HepG2 (cell line): ENCODE results near the gene DNMT3B.

ENCODE experiments used
- ELK4 ChIP-seq: sonication (generic); formaldehyde crosslinking; IDR thresholded peaks from 2 replicates; pipeline ENCODE4 v1.9.0; 2021; ENCODE audit warnings: missing genetic modification reagents, borderline replicate concordance
- HNRNPLL ChIP-seq: fragments of 200-400 bp; formaldehyde crosslinking; IDR thresholded peaks from 2 replicates; pipeline ENCODE4 v1.6.1; 2017; ENCODE audit warnings: mild to moderate bottlenecking, low read depth, low read length; ENCODE audit not compliant: poor library complexity, severe bottlenecking
- MLLT10 ChIP-seq: sonication (generic); formaldehyde crosslinking; IDR thresholded peaks from 2 replicates; pipeline ENCODE4 v1.4.0; 2020; ENCODE audit warnings: missing genetic modification reagents
- RNF2 ChIP-seq: fragments of 450-650 bp; conservative IDR thresholded peaks from 2 replicates; pipeline ENCODE4 v1.6.1; 2016; ENCODE audit warnings: low read depth
- SP1 ChIP-seq, 2 experiments: fragments of 450-650 bp in 1 of 2; sonication (generic) in 1 of 2; formaldehyde crosslinking in 1 of 2; IDR thresholded peaks; 2 replicates each; pipeline versions ENCODE4 v1.4.0 to v1.6.1; 2016 to 2020; ENCODE audit warnings: missing genetic modification reagents in 1 of 2
- TCF7 ChIP-seq: sonication (generic); IDR thresholded peaks from 2 replicates; pipeline ENCODE4 v1.6.1; 2016; ENCODE audit warnings: antibody characterized with exemption, low read depth

GRCh38 chr20:32777177-32777956 is 15.2 kb downstream of the DNMT3B start:
- TF ChIP-seq HNRNPLL: no peak
- no peak for TF ChIP-seq SP1 (IDR thresholded peaks at IDR 0.05)
- no peak for TF ChIP-seq SP1 (CRISPR knock-in tag; IDR thresholded peaks at IDR 0.05)
- no peak for TF ChIP-seq TCF7
- no peak for TF ChIP-seq ELK4 (CRISPR knock-in tag)
- no peak for TF ChIP-seq RNF2
- no peak for TF ChIP-seq MLLT10 (CRISPR knock-in tag)
